ENCODE results near the gene ALG12.

The ALG12 gene

GRCh38 chr22:49907807-49908206, 10.4 kb downstream of the ALG12 start:
- no peak for FAIRE-seq
- TF ChIP-seq SPI1 (IDR thresholded peaks at IDR 0.05; ENCODE audit: low read depth, low read length) (no peak), POLR2A (IDR thresholded peaks at IDR 0.05; ENCODE audit: low read depth, low read length) (no peak), PAX5 (IDR thresholded peaks at IDR 0.05; ENCODE audit: insufficient read depth, low read length, severe bottlenecking) (no peak), TAF1 (IDR thresholded peaks at IDR 0.05; ENCODE audit: low read depth, low read length) (no peak), POU2F2 (IDR thresholded peaks at IDR 0.05; ENCODE audit: low read depth, low read length) (no peak), POLR2AphosphoS5 (IDR thresholded peaks at IDR 0.05; ENCODE audit: low read depth, low read length) (no peak)

GRCh38 chr22:49906799-49907290, 11.4 kb downstream of the ALG12 start:
- DNase-seq (ENCODE audit: insufficient read length, low spot score) (no peak), FAIRE-seq (no peak)
- TF ChIP-seq POU2F2 (IDR thresholded peaks at IDR 0.05; ENCODE audit: low read depth, low read length) (no peak), SPI1 (IDR thresholded peaks at IDR 0.05; ENCODE audit: low read depth, low read length) (no peak), POLR2AphosphoS5 (IDR thresholded peaks at IDR 0.05; ENCODE audit: low read depth, low read length) (no peak), PAX5 (IDR thresholded peaks at IDR 0.05; ENCODE audit: insufficient read depth, low read length, severe bottlenecking) (no peak), TAF1 (IDR thresholded peaks at IDR 0.05; ENCODE audit: low read depth, low read length) (no peak), POLR2A (IDR thresholded peaks at IDR 0.05; ENCODE audit: low read depth, low read length) (no peak)

More at GRCh38 chr22:49907807-49908206, 10.4 kb downstream of the ALG12 start:
- no peak for DNase-seq (ENCODE audit: insufficient read length, low spot score)

GRCh38 chr22:49906071-49906798, 12.0 kb downstream of the ALG12 start:
- no peak for FAIRE-seq
- no peak for DNase-seq (ENCODE audit: insufficient read length, low spot score)
- TF ChIP-seq SPI1 (IDR thresholded peaks at IDR 0.05; ENCODE audit: low read depth, low read length) (no peak), POU2F2 (IDR thresholded peaks at IDR 0.05; ENCODE audit: low read depth, low read length) (no peak), PAX5 (IDR thresholded peaks at IDR 0.05; ENCODE audit: insufficient read depth, low read length, severe bottlenecking) (no peak), POLR2AphosphoS5 (IDR thresholded peaks at IDR 0.05; ENCODE audit: low read depth, low read length) (no peak), TAF1 (IDR thresholded peaks at IDR 0.05; ENCODE audit: low read depth, low read length) (no peak), POLR2A (IDR thresholded peaks at IDR 0.05; ENCODE audit: low read depth, low read length) (no peak)

GRCh38 chr22:49905465-49905864, 12.8 kb downstream of the ALG12 start:
- FAIRE-seq (no peak), DNase-seq (ENCODE audit: insufficient read length, low spot score) (no peak)
- TF ChIP-seq PAX5 (IDR thresholded peaks at IDR 0.05; ENCODE audit: insufficient read depth, low read length, severe bottlenecking) (no peak), POLR2A (IDR thresholded peaks at IDR 0.05; ENCODE audit: low read depth, low read length) (no peak), SPI1 (IDR thresholded peaks at IDR 0.05; ENCODE audit: low read depth, low read length) (no peak), POU2F2 (IDR thresholded peaks at IDR 0.05; ENCODE audit: low read depth, low read length) (no peak), TAF1 (IDR thresholded peaks at IDR 0.05; ENCODE audit: low read depth, low read length) (no peak), POLR2AphosphoS5 (IDR thresholded peaks at IDR 0.05; ENCODE audit: low read depth, low read length) (no peak)

GRCh38 chr22:49904040-49904369, 14.2 kb downstream of the ALG12 start:
- TF ChIP-seq SPI1 (IDR thresholded peaks at IDR 0.05; ENCODE audit: low read depth, low read length) (no peak), PAX5 (IDR thresholded peaks at IDR 0.05; ENCODE audit: insufficient read depth, low read length, severe bottlenecking) (no peak), POLR2A (IDR thresholded peaks at IDR 0.05; ENCODE audit: low read depth, low read length) (no peak), POLR2AphosphoS5 (IDR thresholded peaks at IDR 0.05; ENCODE audit: low read depth, low read length) (no peak), TAF1 (IDR thresholded peaks at IDR 0.05; ENCODE audit: low read depth, low read length) (no peak), POU2F2 (IDR thresholded peaks at IDR 0.05; ENCODE audit: low read depth, low read length) (no peak)
- DNase-seq (ENCODE audit: insufficient read length, low spot score) (no peak), FAIRE-seq (no peak)

GRCh38 chr22:49903322-49904039, 14.8 kb downstream of the ALG12 start:
- TF ChIP-seq TAF1 (IDR thresholded peaks at IDR 0.05; ENCODE audit: low read depth, low read length) (no peak), SPI1 (IDR thresholded peaks at IDR 0.05; ENCODE audit: low read depth, low read length) (no peak), PAX5 (IDR thresholded peaks at IDR 0.05; ENCODE audit: insufficient read depth, low read length, severe bottlenecking) (no peak), POLR2A (IDR thresholded peaks at IDR 0.05; ENCODE audit: low read depth, low read length) (no peak), POU2F2 (IDR thresholded peaks at IDR 0.05; ENCODE audit: low read depth, low read length) (no peak), POLR2AphosphoS5 (IDR thresholded peaks at IDR 0.05; ENCODE audit: low read depth, low read length) (no peak)
- DNase-seq (ENCODE audit: insufficient read length, low spot score), result no peak
- no peak for FAIRE-seq

GRCh38 chr22:49901457-49901856, 16.8 kb downstream of the ALG12 start:
- no peak for DNase-seq (ENCODE audit: insufficient read length, low spot score)
- peak; percentile 91 for FAIRE-seq
- TF ChIP-seq POLR2AphosphoS5 (IDR thresholded peaks at IDR 0.05; ENCODE audit: low read depth, low read length), result peak; percentile 75; the same call in 1 of the 2 replicates
- no peak for TF ChIP-seq PAX5 (IDR thresholded peaks at IDR 0.05; ENCODE audit: insufficient read depth, low read length, severe bottlenecking)

GRCh38 chr22:49900441-49901230, 17.6 kb downstream of the ALG12 start:
- TF ChIP-seq POLR2A (IDR thresholded peaks at IDR 0.05; ENCODE audit: low read depth, low read length) (no peak), TAF1 (IDR thresholded peaks at IDR 0.05; ENCODE audit: low read depth, low read length) (no peak), POLR2AphosphoS5 (IDR thresholded peaks at IDR 0.05; ENCODE audit: low read depth, low read length) (no peak), SPI1 (IDR thresholded peaks at IDR 0.05; ENCODE audit: low read depth, low read length) (no peak), PAX5 (IDR thresholded peaks at IDR 0.05; ENCODE audit: insufficient read depth, low read length, severe bottlenecking) (no peak), POU2F2 (IDR thresholded peaks at IDR 0.05; ENCODE audit: low read depth, low read length) (no peak)
- FAIRE-seq (no peak), DNase-seq (ENCODE audit: insufficient read length, low spot score) (no peak)

- DNase-seq (ENCODE audit: insufficient read length, low spot score), result no peak
- TF ChIP-seq POLR2AphosphoS5 (IDR thresholded peaks at IDR 0.05; ENCODE audit: low read depth, low read length) (no peak), PAX5 (IDR thresholded peaks at IDR 0.05; ENCODE audit: insufficient read depth, low read length, severe bottlenecking) (no peak), POU2F2 (IDR thresholded peaks at IDR 0.05; ENCODE audit: low read depth, low read length) (no peak), SPI1 (IDR thresholded peaks at IDR 0.05; ENCODE audit: low read depth, low read length) (no peak), POLR2A (IDR thresholded peaks at IDR 0.05; ENCODE audit: low read depth, low read length) (no peak), TAF1 (IDR thresholded peaks at IDR 0.05; ENCODE audit: low read depth, low read length) (no peak)
- FAIRE-seq, result no peak
These were observed 18.7 kb downstream of the ALG12 start for GRCh38 chr22:49899530-49899929.
